DMS53 treated with DMSO at 0.1 percent for 48 hours (cell line): ENCODE results near the gene TXNRD1.

ENCODE experiments used
- DNase-seq: peaks from one replicate; lab custom pipeline; 2025; ENCODE audit not compliant: unreplicated experiment; lab: John Stamatoyannopoulos, UW

TXNRD1 gene

GRCh38 chr12:104347374-104348075, 131.9 kb downstream of the TXNRD1 start:
- DNase-seq, result no peak

DNA sequence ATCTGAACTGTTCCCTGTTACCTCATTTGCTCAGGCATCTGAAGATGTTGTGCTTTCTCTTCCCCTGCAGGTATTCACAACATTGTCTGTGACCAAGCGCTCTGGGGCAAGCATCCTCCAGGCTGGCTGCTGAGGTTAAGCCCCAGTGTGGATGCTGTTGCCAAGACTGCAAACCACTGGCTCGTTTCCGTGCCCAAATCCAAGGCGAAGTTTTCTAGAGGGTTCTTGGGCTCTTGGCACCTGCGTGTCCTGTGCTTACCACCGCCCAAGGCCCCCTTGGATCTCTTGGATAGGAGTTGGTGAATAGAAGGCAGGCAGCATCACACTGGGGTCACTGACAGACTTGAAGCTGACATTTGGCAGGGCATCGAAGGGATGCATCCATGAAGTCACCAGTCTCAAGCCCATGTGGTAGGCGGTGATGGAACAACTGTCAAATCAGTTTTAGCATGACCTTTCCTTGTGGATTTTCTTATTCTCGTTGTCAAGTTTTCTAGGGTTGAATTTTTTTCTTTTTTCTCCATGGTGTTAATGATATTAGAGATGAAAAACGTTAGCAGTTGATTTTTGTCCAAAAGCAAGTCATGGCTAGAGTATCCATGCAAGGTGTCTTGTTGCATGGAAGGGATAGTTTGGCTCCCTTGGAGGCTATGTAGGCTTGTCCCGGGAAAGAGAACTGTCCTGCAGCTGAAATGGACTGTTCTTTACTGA, 132.9 kb downstream of the TXNRD1 start:
- DNase-seq, result no peak

DNA sequence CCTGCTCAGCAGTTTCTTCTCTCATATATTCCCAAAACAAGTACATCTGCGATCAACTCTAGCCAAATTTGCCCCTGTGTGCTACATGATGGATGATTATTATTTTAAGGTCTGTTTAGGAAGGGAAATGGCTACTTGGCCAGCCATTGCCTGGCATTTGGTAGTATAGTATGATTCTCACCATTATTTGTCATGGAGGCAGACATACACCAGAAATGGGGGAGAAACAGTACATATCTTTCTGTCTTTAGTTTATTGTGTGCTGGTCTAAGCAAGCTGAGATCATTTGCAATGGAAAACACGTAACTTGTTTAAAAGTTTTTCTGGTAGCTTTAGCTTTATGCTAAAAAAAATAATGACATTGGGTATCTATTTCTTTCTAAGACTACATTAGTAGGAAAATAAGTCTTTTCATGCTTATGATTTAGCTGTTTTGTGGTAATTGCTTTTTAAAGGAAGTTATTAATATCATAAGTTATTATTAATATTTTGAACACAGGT, 133.5 kb downstream of the TXNRD1 start:
- DNase-seq, result no peak

- DNase-seq, result no peak
Measured at GRCh38 chr12:104350211-104351056, 134.9 kb downstream of the TXNRD1 start.

- DNase-seq, result no peak
Measured at GRCh38 chr12:104351057-104351983, 135.7 kb downstream of the TXNRD1 start.

GRCh38 chr12:104352106-104352713, 136.6 kb downstream of the TXNRD1 start:
- DNase-seq, result no peak

DNA sequence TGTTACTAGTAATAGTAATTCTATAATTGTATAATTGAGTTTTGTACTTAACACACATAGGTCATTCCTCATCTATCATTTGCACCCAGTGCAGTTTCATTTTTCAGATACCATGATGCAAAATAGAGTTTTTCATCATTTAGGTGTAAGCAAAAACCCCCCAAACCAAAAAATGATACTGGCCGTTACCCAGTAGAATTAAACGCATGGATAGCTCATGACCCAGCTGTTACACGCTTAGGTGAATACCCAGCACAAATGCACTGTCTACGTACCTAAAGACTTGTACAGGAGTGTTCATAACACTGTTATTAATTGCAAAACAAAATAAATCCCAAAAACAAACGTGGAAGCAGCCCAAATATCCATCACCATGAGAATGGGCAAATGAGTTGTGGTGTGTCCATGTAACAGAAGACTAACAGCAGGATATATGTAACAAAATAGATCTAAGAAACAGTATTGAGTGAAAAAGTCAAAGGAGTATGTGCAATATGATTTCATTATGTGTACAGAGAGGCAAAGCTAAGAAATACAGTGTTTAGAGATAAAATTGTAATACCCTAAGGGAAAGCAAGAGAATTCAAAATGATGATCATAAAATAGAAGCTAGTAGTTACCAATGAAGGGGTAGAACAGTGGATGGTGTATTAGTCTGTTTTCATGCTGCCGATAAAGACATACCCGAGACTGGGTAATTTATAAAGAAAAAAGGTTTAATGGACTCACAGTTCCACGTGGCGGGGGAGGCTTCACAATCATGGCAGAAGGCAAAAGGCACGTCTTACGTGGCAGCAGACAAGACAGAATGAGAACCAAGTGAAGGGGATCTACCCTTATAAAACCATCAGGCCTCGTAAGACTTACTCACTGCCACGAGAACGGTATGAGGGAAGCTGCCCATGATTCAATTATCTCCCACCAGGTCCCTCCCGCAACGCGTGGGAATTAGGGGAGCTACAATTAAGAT, 137.7 kb downstream of the TXNRD1 start:
- DNase-seq, result no peak

DNA sequence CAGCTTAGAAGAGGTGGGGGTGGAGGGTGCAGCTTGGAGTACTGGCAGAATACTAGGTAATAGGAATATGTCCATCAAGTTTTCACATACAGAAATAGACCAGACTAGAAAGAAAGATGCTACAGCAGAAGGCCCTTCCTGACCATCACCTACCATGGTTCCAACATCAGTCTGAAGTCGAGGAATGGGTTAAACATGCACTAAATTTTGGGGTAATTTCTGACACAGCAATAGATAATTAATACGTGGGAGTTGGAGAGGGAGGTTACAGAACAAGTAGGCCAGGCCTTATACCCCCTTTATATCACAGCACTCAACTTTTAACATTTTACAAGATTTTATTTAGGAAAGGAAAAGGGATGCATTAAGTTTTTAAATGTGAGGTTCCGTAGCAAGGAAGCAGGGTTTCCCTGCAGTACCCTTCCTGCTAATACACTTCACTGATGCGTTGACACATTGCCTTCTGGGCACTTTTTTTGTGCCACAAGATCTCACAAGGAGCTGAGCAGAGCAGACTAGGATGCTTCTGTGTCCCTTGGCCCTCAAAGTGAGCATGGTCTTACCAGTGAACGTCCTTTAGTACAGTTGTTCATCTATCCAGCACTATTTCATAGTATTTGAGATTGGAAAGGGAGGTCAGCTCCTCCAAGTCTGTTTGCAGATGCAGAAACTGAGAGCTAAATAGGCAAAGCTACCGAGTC, 138.7 kb downstream of the TXNRD1 start:
- DNase-seq, result no peak

DNA sequence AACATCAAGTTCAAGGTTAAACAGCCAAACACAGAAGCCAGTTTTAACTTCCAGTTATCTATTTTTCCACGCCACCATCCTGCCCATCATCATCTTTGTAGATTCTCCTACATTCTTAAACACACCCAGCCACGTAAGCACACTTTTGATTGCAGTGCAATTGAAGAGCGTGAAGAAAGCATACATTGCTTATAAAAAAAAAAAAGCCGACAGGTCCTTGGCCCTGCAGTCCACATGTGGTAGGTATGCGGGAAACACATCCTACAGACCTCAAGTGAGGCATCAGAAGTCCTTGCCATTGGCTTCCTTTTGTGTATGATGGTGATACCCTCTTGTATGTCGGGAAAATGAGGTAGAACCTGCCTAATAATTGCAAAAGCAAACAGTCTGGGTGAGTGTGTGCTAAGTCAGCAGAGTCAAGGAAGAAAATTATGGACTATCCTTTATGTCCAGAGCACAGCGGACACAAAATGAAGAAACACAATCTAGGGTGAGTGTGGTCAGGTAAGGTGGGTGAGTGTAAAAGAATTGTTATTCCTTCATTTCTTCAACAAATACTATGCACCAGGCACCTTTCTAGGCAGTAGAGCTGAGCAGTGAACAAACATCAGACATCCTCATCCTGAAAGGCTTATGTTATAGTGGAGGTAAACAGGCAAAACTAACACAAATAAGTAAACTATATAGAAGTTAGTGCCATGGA, 139.4 kb downstream of the TXNRD1 start:
- no peak for DNase-seq

- DNase-seq, result no peak
Measured at GRCh38 chr12:104355630-104356029, 140.1 kb downstream of the TXNRD1 start.

DNA sequence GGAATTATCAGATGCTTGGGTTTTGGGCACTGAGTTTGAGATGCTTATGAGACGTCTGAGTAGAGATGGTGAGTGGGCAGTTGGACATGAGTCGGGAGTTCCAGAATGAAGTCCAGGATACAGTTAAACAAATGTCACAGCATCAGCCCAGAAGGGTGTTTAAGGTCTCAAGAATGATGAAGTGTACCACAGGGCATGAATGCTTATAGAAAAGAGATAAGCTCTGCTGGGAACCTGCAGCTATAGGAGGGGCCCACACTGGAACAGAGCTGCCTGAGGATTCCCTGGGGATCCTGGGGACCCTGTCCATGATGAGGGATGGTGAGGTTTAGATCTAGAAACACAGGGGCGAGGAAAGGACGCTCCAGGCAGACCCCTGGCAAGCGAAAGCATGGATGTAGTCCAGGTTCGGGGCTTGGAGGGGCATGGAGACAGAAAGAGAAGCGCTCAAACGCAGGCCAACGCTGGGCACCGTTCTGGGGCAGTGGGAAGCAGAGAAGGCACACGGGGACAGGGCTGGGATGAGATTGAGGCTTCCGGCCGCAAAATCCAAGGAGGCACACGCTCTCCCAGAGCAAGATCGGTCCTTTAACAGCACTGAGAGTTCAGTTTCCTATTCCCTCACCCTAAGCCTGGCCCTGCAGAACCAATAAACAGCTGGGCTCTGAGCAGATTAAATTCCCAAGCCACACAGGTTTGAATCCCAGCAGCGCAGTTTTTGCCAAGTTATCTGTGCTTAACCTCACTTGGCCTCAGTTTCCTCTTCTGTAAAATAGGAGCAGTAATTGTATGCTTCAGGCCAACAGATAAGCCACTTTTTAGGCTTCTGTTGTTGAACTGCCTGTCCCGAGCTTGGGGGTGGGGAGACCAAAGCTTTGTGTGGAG, 140.9 kb downstream of the TXNRD1 start:
- no peak for DNase-seq

DNA sequence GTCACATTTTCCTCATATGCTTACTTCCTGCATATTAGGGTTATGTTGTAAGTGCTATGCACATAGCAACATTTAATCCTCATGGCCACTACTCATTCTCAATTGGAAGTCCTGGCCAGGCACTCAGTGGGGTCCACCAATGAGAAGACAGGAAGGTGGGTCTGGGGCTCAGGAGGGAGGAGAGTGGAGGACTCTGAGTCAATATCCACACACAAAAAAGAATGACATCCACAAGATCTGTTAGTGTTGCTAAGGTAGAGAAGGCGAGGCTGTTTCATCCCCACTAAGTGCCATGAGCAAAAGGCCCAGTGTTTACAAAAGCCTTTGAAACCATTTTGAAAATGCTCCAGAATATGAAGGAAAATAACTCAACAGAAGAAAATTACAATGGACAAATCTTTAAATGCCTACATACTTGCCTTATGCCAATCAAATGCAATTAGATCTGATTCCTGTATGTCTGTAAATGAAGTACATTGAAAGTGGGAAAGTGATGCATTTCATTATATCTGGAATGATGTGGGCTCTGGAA, 141.9 kb downstream of the TXNRD1 start:
- no peak for DNase-seq

DNA sequence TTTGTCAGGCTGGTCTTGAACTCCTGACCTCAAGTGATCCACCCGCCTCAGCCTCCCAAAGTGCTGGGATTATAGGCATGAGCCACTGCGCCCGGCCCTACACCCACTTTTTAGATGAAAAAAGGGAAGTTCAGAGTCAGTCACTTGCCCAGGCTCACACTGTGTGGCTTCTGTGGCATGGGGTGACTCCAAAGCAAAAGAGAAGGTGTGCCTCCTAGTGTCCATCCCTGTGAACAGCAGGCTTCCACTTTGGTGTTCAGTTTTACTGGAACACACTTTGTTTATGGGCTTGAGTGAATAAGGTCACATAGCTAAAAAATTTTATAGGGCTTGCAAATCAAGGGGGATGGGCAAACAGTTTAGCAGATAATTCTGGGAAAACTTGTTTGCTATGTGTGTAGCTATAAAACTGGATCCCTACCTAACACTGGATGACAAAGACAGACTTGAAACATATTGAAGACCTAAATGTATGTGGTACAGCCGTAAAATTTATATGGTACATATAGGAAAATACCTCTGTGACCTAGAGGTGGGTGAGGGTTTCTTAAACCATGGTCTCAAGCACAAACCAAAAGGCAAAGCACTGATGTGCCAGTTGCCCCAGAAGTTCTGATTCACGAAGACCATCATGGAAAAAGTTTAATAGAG, 142.9 kb downstream of the TXNRD1 start:
- DNase-seq, result peak; percentile 65

- DNase-seq, result no peak
Measured at GRCh38 chr12:104359216-104359615, 143.6 kb downstream of the TXNRD1 start.

GRCh38 chr12:104360157-104360556, 144.6 kb downstream of the TXNRD1 start:
- no peak for DNase-seq
